ENCODE results near the gene KREMEN2. TPM values are rescaled to one million over a fixed set of nuclear protein-coding genes. Genes with fewer than 3 reads are reported as not detected.

Gene KREMEN2
- total RNA-seq, 2 experiments from 2014 or later = 0.08 TPM; not detected in 1

- H3K27ac Mint-ChIP-seq = peak overlapping the region; percentile 50
- H3K4me3 Mint-ChIP-seq = peak overlapping the region; percentile 76
- no peak for DNase-seq
- no peaks in the 10 kb centered on the region for H3K9me3 Mint-ChIP-seq
- ChIA-PET POLR2A (interaction anchor here (1.2 kb wide), 1 partner anchor 10 kb away, joined by 5 read pairs; the partner anchor contains the start of gene PKMYT1), CTCF (interaction anchor here (0.6 to 1.9 kb wide), 7 partner anchors 8 to 88 kb away, joined by 3 to 19 read pairs (median 3); partner anchors contain the start of gene PKMYT1)
- peaks cover 16% of the 10 kb centered on the region for H3K36me3 Mint-ChIP-seq (ENCODE audit: low read depth)
- H3K4me1 Mint-ChIP-seq = peaks cover 32% of the 10 kb centered on the region
- peaks cover 8% of the 10 kb centered on the region for H3K27me3 Mint-ChIP-seq
Observed at GRCh38 chr16:2970563-2970962, 6.5 kb downstream of the KREMEN2 start.

DNA sequence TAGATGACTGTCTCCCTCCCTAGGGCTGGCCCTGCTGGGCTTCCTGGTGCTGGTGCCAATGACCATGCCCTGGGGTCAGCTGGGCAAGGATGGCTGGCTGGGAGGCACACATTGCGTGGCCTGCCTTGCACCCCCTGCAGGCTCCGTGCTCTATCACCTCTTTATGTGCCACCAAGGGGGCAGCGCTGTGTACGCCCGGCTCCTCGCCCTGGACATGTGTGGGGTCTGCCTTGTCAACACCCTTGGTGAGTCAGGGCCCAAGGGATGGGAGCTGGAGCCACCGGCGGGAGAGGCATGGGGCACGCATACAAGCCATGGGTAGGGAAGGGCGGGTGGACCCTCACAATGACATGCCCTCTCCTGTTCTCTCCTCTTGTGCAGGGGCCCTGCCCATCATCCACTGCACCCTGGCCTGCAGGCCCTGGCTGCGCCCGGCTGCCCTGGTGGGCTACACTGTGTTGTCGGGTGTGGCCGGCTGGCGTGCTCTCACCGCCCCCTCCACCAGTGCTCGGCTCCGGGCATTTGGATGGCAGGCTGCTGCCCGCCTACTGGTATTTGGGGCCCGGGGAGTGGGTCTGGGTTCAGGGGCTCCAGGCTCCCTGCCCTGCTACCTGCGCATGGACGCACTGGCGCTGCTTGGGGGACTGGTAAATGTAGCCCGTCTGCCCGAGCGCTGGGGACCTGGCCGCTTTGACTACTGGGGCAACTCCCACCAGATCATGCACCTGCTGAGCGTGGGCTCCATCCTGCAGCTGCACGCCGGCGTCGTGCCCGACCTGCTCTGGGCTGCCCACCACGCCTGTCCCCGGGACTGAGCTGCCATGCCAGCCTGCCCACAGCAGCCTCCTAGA, 7.3 kb downstream of the KREMEN2 start:
- Mint-ChIP-seq H3K4me1 (peaks cover 28% of the 10 kb centered on the region), H3K36me3 (ENCODE audit: low read depth) (peaks cover 16% of the 10 kb centered on the region), H3K27me3 (peaks cover 8% of the 10 kb centered on the region), H3K9me3 (no peaks in the 10 kb centered on the region), H3K4me3 (peak overlapping the region; percentile 76), H3K27ac (peak overlapping the region; percentile 50)
- DNase-seq = no peak
- ChIA-PET CTCF (no interaction called here), POLR2A (no interaction called here)

DNA sequence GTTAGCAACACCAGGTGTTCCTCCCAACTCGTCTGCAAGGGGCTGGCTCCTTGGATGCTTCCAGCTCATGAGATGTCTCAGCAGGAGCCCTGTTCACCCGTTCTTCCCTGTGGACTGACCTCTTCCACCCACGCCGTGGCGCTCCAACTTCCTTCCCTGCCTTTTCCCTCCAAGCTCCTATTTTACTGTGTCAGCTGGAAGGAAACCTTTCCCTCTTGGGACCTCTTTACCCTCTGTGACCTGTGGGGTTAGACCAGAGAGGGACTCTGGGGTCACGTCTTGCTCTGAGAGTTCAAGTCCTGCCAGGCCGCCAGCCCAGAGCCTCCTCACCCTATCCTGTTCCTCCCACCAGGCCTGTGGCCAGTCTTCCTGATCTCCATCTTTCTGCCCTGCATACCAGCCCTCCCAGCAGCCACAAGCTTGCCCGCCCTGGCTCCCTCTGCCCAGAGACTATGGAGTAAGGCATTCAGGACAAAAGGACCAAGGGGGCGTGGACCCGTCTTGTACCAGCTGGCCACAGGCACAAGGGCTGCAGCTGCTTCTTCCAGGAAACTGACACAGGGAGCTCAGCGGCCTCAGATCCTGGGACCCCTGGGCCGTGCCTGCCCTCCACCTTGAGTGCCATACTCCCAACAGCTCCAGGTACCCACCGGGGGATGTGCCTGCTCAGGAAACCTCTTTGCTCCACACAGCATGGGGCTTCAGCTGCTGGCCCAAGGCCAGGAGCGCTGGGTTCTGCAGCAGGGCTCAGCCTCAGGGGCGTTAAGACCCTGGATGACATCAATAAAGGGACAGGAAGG, 8.1 kb downstream of the KREMEN2 start:
- Mint-ChIP-seq H3K9me3 (no peaks in the 10 kb centered on the region), H3K4me3 (peak overlapping the region; percentile 22), H3K27ac (peak overlapping the region; percentile 19), H3K4me1 (peaks cover 32% of the 10 kb centered on the region), H3K27me3 (peaks cover 8% of the 10 kb centered on the region), H3K36me3 (ENCODE audit: low read depth) (peaks cover 16% of the 10 kb centered on the region)
- no peak for DNase-seq
- POLR2A ChIA-PET = no interaction called here
- CTCF ChIA-PET = interaction anchor here (0.7 kb wide), 1 partner anchor 10 kb away, joined by 3 read pairs; no protein-coding TSS in a partner anchor

DNA sequence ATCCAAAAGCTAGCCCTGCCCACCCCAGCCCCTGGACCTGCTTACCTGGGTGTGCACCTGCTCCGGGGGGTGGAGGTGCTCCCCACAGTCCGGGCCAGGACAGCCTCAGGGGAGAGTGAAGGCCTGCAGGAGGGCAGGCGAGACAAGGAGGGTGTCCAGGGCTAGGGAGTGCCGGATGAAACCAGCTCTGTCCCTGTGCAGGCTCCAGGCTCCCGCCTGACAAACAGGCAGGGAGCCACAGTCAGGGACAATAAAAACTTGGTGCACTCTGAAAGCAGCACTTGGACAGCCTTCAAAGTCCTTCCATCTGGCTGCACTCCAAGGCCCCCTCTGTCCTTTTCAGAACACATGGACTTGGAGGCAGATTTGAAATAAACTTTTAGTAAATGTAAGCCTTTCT, 9.0 kb downstream of the KREMEN2 start:
- peaks cover 5% of the 10 kb centered on the region for H3K27me3 Mint-ChIP-seq
- POLR2A ChIA-PET = no interaction called here
- no peak overlapping the region for H3K27ac Mint-ChIP-seq
- CTCF ChIA-PET = interaction anchor here (0.7 to 1.3 kb wide), 2 partner anchors 10 to 11 kb away, joined by 3 read pairs; no protein-coding TSS in a partner anchor
- H3K36me3 Mint-ChIP-seq (ENCODE audit: low read depth) = peaks cover 19% of the 10 kb centered on the region
- DNase-seq = no peak
- H3K4me1 Mint-ChIP-seq = peaks cover 38% of the 10 kb centered on the region
- no peaks in the 10 kb centered on the region for H3K9me3 Mint-ChIP-seq
- H3K4me3 Mint-ChIP-seq = no peak overlapping the region

DNA sequence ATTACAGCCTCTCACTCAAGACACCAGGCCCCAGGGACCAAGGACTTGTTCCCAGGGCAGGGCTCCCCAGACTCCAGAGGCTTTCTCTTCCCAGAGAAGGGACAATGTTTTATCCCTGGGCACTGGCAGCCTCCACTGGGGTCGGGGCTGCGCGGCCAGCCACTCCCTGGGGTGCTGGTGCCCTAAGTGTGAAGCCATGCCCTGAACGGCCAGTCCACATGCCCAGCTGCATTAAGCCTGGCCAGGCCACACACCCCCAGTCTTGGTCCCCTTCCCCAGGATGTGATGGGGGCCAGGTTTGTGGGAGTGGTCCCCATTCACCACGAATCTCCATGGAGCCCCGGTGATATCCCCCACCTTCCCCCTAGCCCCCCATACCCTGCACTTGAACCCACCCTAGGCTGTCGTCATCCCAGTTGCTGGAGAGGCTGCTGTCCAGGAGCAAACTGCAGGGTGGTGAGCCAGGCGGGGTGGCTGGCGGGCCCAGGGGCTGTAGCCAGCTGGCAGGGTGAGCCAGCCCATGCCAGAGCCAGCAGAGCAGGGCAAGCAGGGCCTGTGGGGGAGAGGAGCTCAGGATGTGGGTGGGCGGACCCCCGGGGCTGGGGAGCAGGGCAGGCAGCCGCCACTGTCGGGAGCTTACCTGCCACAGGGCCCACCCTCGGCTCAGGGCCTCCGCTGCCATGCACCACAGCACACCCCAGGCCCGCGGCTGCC, 9.7 kb downstream of the KREMEN2 start:
- POLR2A ChIA-PET = no interaction called here
- H3K27me3 Mint-ChIP-seq = no peaks in the 10 kb centered on the region
- CTCF ChIA-PET = interaction anchor here (1.3 kb wide), 2 partner anchors 9 to 46 kb away, joined by 3 read pairs; no protein-coding TSS in a partner anchor
- no peak overlapping the region for H3K27ac Mint-ChIP-seq
- no peaks in the 10 kb centered on the region for H3K9me3 Mint-ChIP-seq
- peaks cover 21% of the 10 kb centered on the region for H3K36me3 Mint-ChIP-seq (ENCODE audit: low read depth)
- H3K4me1 Mint-ChIP-seq = peaks cover 35% of the 10 kb centered on the region
- DNase-seq = no peak
- H3K4me3 Mint-ChIP-seq = no peak overlapping the region

DNA sequence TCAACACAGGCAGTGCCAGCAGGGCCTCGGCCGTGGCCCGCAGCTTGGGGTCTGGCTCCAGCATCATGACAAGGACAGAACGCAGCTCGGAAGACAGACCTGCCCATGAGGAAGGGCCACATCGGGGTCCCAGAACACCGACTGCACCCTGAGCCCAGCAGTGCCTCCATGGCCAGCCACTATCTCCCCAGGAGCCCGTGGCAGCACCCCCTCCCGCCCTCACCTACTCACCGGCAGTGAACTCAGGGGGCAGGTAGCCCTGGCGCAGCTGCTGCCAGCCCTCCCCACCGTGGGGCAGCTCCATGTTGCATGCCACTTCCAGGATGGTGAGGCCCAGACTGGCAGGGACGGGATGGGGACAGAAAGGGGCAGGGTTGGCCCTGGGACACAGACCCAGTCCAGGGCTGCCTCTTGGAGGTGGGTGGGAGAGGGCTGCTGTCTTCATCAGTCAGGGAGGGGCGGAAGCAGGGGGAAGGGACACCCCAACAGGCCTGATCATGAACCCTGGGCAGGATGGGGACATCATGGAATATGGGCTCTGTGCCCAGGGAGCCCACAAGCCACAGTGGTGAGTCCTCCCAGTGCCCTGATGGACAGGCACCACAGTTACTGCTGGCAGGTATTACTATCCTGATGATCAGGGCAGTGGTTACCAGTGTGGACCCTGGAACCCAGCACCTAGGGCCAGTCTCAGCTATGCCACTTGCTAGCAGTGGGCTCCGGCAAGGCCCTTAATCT, 10.4 kb downstream of the KREMEN2 start:
- no peaks in the 10 kb centered on the region for H3K27me3 Mint-ChIP-seq
- no peak overlapping the region for H3K27ac Mint-ChIP-seq
- H3K4me1 Mint-ChIP-seq = peaks cover 38% of the 10 kb centered on the region
- H3K36me3 Mint-ChIP-seq (ENCODE audit: low read depth) = peaks cover 21% of the 10 kb centered on the region
- H3K9me3 Mint-ChIP-seq = no peaks in the 10 kb centered on the region
- ChIA-PET POLR2A (no interaction called here), CTCF (interaction anchor here (1.1 to 1.5 kb wide), 5 partner anchors 8 to 54 kb away, joined by 3 to 4 read pairs (median 3); a partner anchor contains a TSS)
- no peak overlapping the region for H3K4me3 Mint-ChIP-seq
- DNase-seq = no peak

- ChIA-PET POLR2A (no interaction called here), CTCF (interaction anchor here (1.0 to 1.5 kb wide), 5 partner anchors 12 to 154 kb away, joined by 3 to 4 read pairs (median 3); a partner anchor contains a TSS)
- peaks cover 36% of the 10 kb centered on the region for H3K4me1 Mint-ChIP-seq
- H3K27ac Mint-ChIP-seq = no peak overlapping the region
- no peak overlapping the region for H3K4me3 Mint-ChIP-seq
- H3K27me3 Mint-ChIP-seq = no peaks in the 10 kb centered on the region
- no peak for DNase-seq
- peaks cover 21% of the 10 kb centered on the region for H3K36me3 Mint-ChIP-seq (ENCODE audit: low read depth)
- H3K9me3 Mint-ChIP-seq = no peaks in the 10 kb centered on the region
Observed at GRCh38 chr16:2975161-2975795, 11.2 kb downstream of the KREMEN2 start.

- Mint-ChIP-seq H3K27me3 (no peaks in the 10 kb centered on the region), H3K4me1 (peaks cover 33% of the 10 kb centered on the region), H3K9me3 (no peaks in the 10 kb centered on the region), H3K36me3 (ENCODE audit: low read depth) (peaks cover 17% of the 10 kb centered on the region), H3K4me3 (no peak overlapping the region), H3K27ac (no peak overlapping the region)
- ChIA-PET POLR2A (no interaction called here), CTCF (interaction anchor here (0.6 to 1.5 kb wide), 4 partner anchors 12 to 656 kb away, joined by 3 to 4 read pairs (median 3); a partner anchor contains a TSS)
- no peak for DNase-seq
Observed at GRCh38 chr16:2976201-2976600, 12.1 kb downstream of the KREMEN2 start.

DNA sequence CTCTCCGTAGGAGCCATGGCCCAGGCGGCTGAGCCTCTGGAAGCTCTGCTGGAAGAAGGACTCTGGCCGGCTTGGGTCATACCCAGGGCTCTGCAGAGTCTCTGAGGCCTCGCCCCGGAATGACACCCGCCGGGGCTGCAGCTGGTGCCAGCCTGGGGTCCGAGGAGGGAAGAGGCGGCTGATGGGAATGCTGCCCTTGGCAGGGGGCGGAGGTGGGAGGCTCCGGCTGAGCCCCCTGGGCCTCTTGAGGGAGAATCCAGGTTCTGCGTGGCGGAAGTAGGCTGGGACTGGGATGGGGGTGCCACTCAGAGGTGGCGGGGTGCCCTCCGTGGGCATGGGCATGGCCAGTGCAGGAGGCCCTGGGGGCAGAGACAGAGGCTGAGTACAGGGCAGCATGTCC, 12.6 kb downstream of the KREMEN2 start:
- H3K36me3 Mint-ChIP-seq (ENCODE audit: low read depth) = peaks cover 17% of the 10 kb centered on the region
- ChIA-PET CTCF (interaction anchor here (0.6 to 1.4 kb wide), 4 partner anchors 62 to 656 kb away, joined by 3 read pairs; no protein-coding TSS in a partner anchor), POLR2A (no interaction called here)
- H3K27ac Mint-ChIP-seq = no peak overlapping the region
- peaks cover 37% of the 10 kb centered on the region for H3K4me1 Mint-ChIP-seq
- no peak overlapping the region for H3K4me3 Mint-ChIP-seq
- no peak for DNase-seq
- H3K27me3 Mint-ChIP-seq = no peaks in the 10 kb centered on the region
- no peaks in the 10 kb centered on the region for H3K9me3 Mint-ChIP-seq

- ChIA-PET CTCF (interaction anchor here (0.7 to 4.2 kb wide), 5 partner anchors 8 to 66 kb away, joined by 3 to 19 read pairs (median 3); partner anchors contain the start of gene PAQR4), POLR2A (no interaction called here)
- DNase-seq = no peak
- Mint-ChIP-seq H3K27ac (no peak overlapping the region), H3K4me3 (no peak overlapping the region), H3K36me3 (ENCODE audit: low read depth) (peaks cover 10% of the 10 kb centered on the region), H3K27me3 (no peaks in the 10 kb centered on the region), H3K4me1 (peaks cover 39% of the 10 kb centered on the region), H3K9me3 (no peaks in the 10 kb centered on the region)
Observed at GRCh38 chr16:2977440-2977839, 13.4 kb downstream of the KREMEN2 start.

- peak; percentile 41 for DNase-seq
- peak overlapping the region; percentile 89 for H3K4me3 Mint-ChIP-seq
- no peaks in the 10 kb centered on the region for H3K27me3 Mint-ChIP-seq
Observed at GRCh38 chr16:2979669-2980226, 15.7 kb downstream of the KREMEN2 start.

More at GRCh38 chr16:2979669-2980226, 15.7 kb downstream of the KREMEN2 start:
- ChIA-PET CTCF (interaction anchor here (1.0 to 4.2 kb wide), 4 partner anchors 10 to 49 kb away, joined by 3 to 19 read pairs (median 10); partner anchors contain the start of gene PAQR4), POLR2A (interaction anchor here (0.6 to 1.0 kb wide), 2 partner anchors 10 to 103 kb away, joined by 3 to 5 read pairs; no protein-coding TSS in a partner anchor)
- no peaks in the 10 kb centered on the region for H3K9me3 Mint-ChIP-seq
- peak overlapping the region; percentile 92 for H3K27ac Mint-ChIP-seq
- H3K36me3 Mint-ChIP-seq (ENCODE audit: low read depth) = peaks cover 5% of the 10 kb centered on the region
- H3K4me1 Mint-ChIP-seq = peaks cover 44% of the 10 kb centered on the region
